HepG2 (cell line): ENCODE results near the gene TOB2. TPM values are rescaled to one million over a fixed set of nuclear protein-coding genes. Genes with fewer than 3 reads are reported as not detected.

Experiments
- ELF3 ChIP-seq: IDR thresholded peaks from 2 replicates; pipeline ENCODE4 v1.6.1; 2016; ENCODE audit warnings: missing genetic modification reagents, missing compliant biosample characterization
- ELK4 ChIP-seq: sonication (generic); formaldehyde crosslinking; IDR thresholded peaks from 2 replicates; pipeline ENCODE4 v1.9.0; 2021; ENCODE audit warnings: missing genetic modification reagents, borderline replicate concordance
- FOSL1 ChIP-seq: sonication (generic); formaldehyde crosslinking; IDR thresholded peaks from 2 replicates; pipeline ENCODE4 v1.9.0; 2021; ENCODE audit warnings: missing genetic modification reagents, borderline replicate concordance
- JUND ChIP-seq: sonication (generic); formaldehyde crosslinking; IDR thresholded peaks from 2 replicates; pipeline ENCODE4 v1.8.0; 2022; ENCODE audit warnings: mild to moderate bottlenecking, missing genetic modification reagents
- KDM5A ChIP-seq: fragments of 200-600 bp; sonication (generic); IDR thresholded peaks from 2 replicates; pipeline ENCODE4 v1.7.0; 2018; ENCODE audit warnings: antibody characterized with exemption, mild to moderate bottlenecking, low read length, borderline replicate concordance
- MAFG ChIP-seq: sonication (generic); formaldehyde crosslinking; IDR thresholded peaks from 2 replicates; pipeline ENCODE4 v1.5.1; 2020; ENCODE audit warnings: mild to moderate bottlenecking, missing genetic modification reagents
- MBNL3 ChIP-seq: fragments of 250-450 bp; sonication (Bioruptor Pico); conservative IDR thresholded peaks from 2 replicates; pipeline ENCODE4 v1.8.0; 2022; ENCODE audit warnings: mild to moderate bottlenecking, inconsistent platforms
- MED8 ChIP-seq: sonication (generic); formaldehyde crosslinking; IDR thresholded peaks from 2 replicates; pipeline ENCODE4 v1.8.1; 2023; ENCODE audit warnings: mild to moderate bottlenecking, missing genetic modification reagents; ENCODE audit not compliant: insufficient replicate concordance
- MIXL1 ChIP-seq: IDR thresholded peaks from 2 replicates; pipeline ENCODE4 v1.6.1; 2016
- MYC ChIP-seq: sonication (generic); formaldehyde crosslinking; IDR thresholded peaks from 2 replicates; pipeline ENCODE4 v1.9.0; 2021; ENCODE audit warnings: missing genetic modification reagents, borderline replicate concordance
- PHF8 ChIP-seq: sonication (generic); formaldehyde crosslinking; IDR thresholded peaks from 2 replicates; pipeline ENCODE4 v1.5.0; 2020; ENCODE audit warnings: missing genetic modification reagents
- POGZ ChIP-seq: sonication (generic); formaldehyde crosslinking; IDR thresholded peaks from 2 replicates; pipeline ENCODE4 v1.4.0; 2020; ENCODE audit warnings: mild to moderate bottlenecking, missing genetic modification reagents
- TEAD3 ChIP-seq: optimal IDR thresholded peaks from 2 replicates; pipeline ENCODE3; 2016; ENCODE audit warnings: borderline replicate concordance
- TP53 ChIP-seq: sonication (generic); formaldehyde crosslinking; conservative IDR thresholded peaks from 2 replicates; pipeline ENCODE4 v1.4.0; 2020; ENCODE audit warnings: missing genetic modification reagents
- ZFP90 ChIP-seq: sonication (generic); formaldehyde crosslinking; IDR thresholded peaks from 2 replicates; pipeline ENCODE4 v1.8.0; 2022; ENCODE audit warnings: missing genetic modification reagents, mild to moderate bottlenecking, inconsistent platforms, borderline replicate concordance
- ZNF367 ChIP-seq: sonication (generic); formaldehyde crosslinking; IDR thresholded peaks from 2 replicates; pipeline ENCODE4 v1.4.0; 2020; ENCODE audit warnings: missing genetic modification reagents, borderline replicate concordance
- ZNF441 ChIP-seq: sonication (generic); formaldehyde crosslinking; IDR thresholded peaks from 2 replicates; pipeline ENCODE4 v1.7.0; 2021; ENCODE audit warnings: missing genetic modification reagents, borderline replicate concordance
- ZNF468 ChIP-seq: sonication (generic); formaldehyde crosslinking; IDR thresholded peaks from 2 replicates; pipeline ENCODE4 v1.8.0; 2022; ENCODE audit warnings: mild to moderate bottlenecking, moderate library complexity, missing genetic modification reagents
- ZNF768 ChIP-seq: sonication (generic); formaldehyde crosslinking; IDR thresholded peaks from 2 replicates; pipeline ENCODE4 v1.4.0; 2020; ENCODE audit warnings: missing genetic modification reagents
- ZZZ3 ChIP-seq: sonication (generic); formaldehyde crosslinking; IDR thresholded peaks from 2 replicates; pipeline ENCODE4 v1.4.0; 2020; ENCODE audit warnings: missing genetic modification reagents, mild to moderate bottlenecking, borderline replicate concordance
- polyA plus RNA-seq, 8 experiments: library from polyadenylated mRNA; depleted of rRNA in 3 of 8; stranded (reverse) in 7 of 8; unstranded in 1 of 8; fragments of >200 nt; fragmentation: Illumina TruSeq in 4 of 8; extraction: Trizol in 4 of 8; gene quantifications; 2 replicates each; pipeline versions ENCODE4 v1.2.1 to v1.2.3, GENCODE V29; 2011 to 2016; ENCODE audit warnings: low read depth in 4 of 8, missing spikeins in 1 of 8, mixed read lengths in 1 of 8; ENCODE audit not compliant: insufficient read depth in 1 of 8
- total RNA-seq, 5 experiments: library from RNA; depleted of rRNA; stranded (reverse); fragments of >200 nt; fragmentation: Illumina TruSeq; extraction: Trizol; gene quantifications; 2 replicates each; pipeline ENCODE4 v1.2.3, GENCODE V29; 2016; ENCODE audit warnings: low read depth in 1 of 5
- TF ChIP-seq, protein P1 (sequence below): sonication (generic); formaldehyde crosslinking; IDR thresholded peaks from 2 replicates; pipeline ENCODE4 v1.5.0; 2020; ENCODE audit warnings: mild to moderate bottlenecking, missing genetic modification reagents
- TF ChIP-seq, protein P2 (sequence below): sonication (generic); formaldehyde crosslinking; IDR thresholded peaks from 2 replicates; pipeline ENCODE4 v1.8.0; 2022; ENCODE audit warnings: mild to moderate bottlenecking, missing genetic modification reagents, moderate library complexity
- TF ChIP-seq, protein P3 (sequence below): IDR thresholded peaks from 2 replicates; pipeline ENCODE4 v1.6.1; 2016

The TOB2 gene
- total and polyA plus RNA-seq, 2 of the 13 experiments (the other 11 are each of a cell fraction or from before 2014, with no cell fraction given), result 12.2 to 13.7 TPM

DNA sequence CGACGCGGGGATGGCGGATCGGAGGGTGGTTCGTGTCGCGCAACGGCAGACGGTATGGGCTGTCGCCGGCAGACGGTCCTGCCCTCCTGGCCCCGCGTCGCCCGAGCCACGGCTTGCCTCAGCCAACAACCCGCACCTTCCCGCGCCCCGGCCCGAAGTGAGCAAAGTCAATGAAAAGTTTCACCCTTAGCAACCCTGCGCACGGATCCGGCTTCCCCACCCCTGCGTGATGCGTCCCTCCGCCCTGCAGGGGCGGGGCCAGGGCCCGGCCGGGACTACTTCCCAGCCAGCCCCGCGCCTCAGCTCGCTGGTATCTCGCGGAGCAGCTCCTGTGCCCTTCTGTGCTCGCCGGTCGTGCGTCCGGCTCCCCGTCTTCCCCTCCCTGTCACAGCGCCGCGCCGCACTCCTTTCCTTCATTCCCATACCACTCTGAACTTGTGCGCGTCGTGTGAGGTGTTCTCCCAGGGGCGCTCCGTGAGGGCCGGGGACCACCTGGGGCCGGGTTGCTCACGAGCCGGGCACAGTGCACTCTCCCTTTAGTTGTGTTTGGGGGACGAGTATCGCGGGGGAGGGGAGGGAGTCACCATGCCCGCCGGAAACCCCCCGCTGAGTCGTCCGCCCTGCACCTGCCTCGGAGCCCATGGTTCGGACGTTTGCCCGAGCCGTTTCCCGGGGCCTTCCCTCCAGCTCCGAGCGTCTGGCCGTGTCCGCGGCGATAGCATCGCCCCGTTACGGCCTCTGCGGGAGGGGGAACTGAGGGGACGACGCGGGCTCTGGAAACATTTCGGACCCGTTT lies at the start of gene TOB2 (continued):
- TF ChIP-seq, protein P1, sequence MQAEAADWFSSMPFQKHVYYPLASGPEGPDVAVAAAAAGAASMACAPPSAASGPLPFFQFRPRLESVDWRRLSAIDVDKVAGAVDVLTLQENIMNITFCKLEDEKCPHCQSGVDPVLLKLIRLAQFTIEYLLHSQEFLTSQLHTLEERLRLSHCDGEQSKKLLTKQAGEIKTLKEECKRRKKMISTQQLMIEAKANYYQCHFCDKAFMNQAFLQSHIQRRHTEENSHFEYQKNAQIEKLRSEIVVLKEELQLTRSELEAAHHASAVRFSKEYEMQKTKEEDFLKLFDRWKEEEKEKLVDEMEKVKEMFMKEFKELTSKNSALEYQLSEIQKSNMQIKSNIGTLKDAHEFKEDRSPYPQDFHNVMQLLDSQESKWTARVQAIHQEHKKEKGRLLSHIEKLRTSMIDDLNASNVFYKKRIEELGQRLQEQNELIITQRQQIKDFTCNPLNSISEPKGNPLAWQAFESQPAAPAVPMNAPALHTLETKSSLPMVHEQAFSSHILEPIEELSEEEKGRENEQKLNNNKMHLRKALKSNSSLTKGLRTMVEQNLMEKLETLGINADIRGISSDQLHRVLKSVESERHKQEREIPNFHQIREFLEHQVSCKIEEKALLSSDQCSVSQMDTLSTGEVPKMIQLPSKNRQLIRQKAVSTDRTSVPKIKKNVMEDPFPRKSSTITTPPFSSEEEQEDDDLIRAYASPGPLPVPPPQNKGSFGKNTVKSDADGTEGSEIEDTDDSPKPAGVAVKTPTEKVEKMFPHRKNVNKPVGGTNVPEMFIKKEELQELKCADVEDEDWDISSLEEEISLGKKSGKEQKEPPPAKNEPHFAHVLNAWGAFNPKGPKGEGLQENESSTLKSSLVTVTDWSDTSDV (CRISPR knock-in tag), result peak; percentile 65; the same call in 1 of the 2 replicates
- TF ChIP-seq MAFG (CRISPR knock-in tag), result 0 out of 2 replicates have a peak, but pooled peaks have one; percentile 40
- TF ChIP-seq ZNF468, result peak; percentile 51; the same call in 1 of the 2 replicates
- TF ChIP-seq, protein P2, sequence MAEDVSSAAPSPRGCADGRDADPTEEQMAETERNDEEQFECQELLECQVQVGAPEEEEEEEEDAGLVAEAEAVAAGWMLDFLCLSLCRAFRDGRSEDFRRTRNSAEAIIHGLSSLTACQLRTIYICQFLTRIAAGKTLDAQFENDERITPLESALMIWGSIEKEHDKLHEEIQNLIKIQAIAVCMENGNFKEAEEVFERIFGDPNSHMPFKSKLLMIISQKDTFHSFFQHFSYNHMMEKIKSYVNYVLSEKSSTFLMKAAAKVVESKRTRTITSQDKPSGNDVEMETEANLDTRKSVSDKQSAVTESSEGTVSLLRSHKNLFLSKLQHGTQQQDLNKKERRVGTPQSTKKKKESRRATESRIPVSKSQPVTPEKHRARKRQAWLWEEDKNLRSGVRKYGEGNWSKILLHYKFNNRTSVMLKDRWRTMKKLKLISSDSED (CRISPR knock-in tag), result no peak
- peak; percentile 83 for TF ChIP-seq TEAD3 (CRISPR knock-in tag)
- peak; percentile 94 for TF ChIP-seq MYC (CRISPR knock-in tag)
- TF ChIP-seq ZZZ3 (CRISPR knock-in tag), result peak; percentile 83; the same call in 1 of the 2 replicates
- peak; percentile 89 for TF ChIP-seq MIXL1 (CRISPR knock-in tag)
- TF ChIP-seq ELK4 (CRISPR knock-in tag), result peak; percentile 79; the same call in 1 of the 2 replicates
- TF ChIP-seq, protein P3, sequence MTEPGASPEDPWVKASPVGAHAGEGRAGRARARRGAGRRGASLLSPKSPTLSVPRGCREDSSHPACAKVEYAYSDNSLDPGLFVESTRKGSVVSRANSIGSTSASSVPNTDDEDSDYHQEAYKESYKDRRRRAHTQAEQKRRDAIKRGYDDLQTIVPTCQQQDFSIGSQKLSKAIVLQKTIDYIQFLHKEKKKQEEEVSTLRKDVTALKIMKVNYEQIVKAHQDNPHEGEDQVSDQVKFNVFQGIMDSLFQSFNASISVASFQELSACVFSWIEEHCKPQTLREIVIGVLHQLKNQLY, result peak; percentile 87
- TF ChIP-seq MBNL3 (CRISPR knock-in tag), result no peak
- TF ChIP-seq FOSL1 (CRISPR knock-in tag), result no peak
- peak; percentile 89 for TF ChIP-seq MED8 (CRISPR knock-in tag)
- TF ChIP-seq JUND (CRISPR knock-in tag), result peak; percentile 69; the same call in 1 of the 2 replicates
- TF ChIP-seq PHF8 (CRISPR knock-in tag), result peak; percentile 91
- TF ChIP-seq ZNF768 (CRISPR knock-in tag), result peak; percentile 93
- TF ChIP-seq ELF3, result peak; percentile 90
- peak; percentile 85; the same call in 1 of the 2 replicates for TF ChIP-seq ZNF367 (CRISPR knock-in tag)
- no peak; the same call in 1 of the 2 replicates for TF ChIP-seq KDM5A
- peak; percentile 75; the same call in 1 of the 2 replicates for TF ChIP-seq ZFP90 (CRISPR knock-in tag)
- peak; percentile 71 for TF ChIP-seq TP53 (CRISPR knock-in tag)
- peak; percentile 72 for TF ChIP-seq ZNF441 (CRISPR knock-in tag)
- peak; percentile 84 for TF ChIP-seq POGZ
